Osteoblast (primary cell): ENCODE results near the gene GGACT. TPM values are rescaled to one million over a fixed set of nuclear protein-coding genes. Genes with fewer than 3 reads are reported as not detected.

Experiments
- DNase-seq: peaks from one replicate; pipeline ENCODE4 v3.0.0; 2011; ENCODE audit warnings: low spot score, mixed read lengths; ENCODE audit not compliant: insufficient read length; ENCODE audit errors: missing footprints
- H2AFZ ChIP-seq: 2 replicates; pipeline ENCODE4 v1.6.0; 2011; ENCODE audit warnings: mild to moderate bottlenecking, low read length
- H3K27ac ChIP-seq: 2 replicates; pipeline ENCODE4 v1.5.1; 2011; ENCODE audit warnings: mild to moderate bottlenecking, low read depth, low read length, moderate library complexity
- H3K27me3 ChIP-seq: 2 replicates; pipeline ENCODE4 v1.6.0; 2012; ENCODE audit warnings: mild to moderate bottlenecking, control low read depth, inconsistent platforms, low read length, moderate library complexity; ENCODE audit not compliant: insufficient read depth
- H3K36me3 ChIP-seq: 2 replicates; pipeline ENCODE4 v1.5.1; 2011; ENCODE audit warnings: mild to moderate bottlenecking, low read length, control low read depth, moderate library complexity; ENCODE audit not compliant: insufficient read depth
- H3K4me1 ChIP-seq: 2 replicates; pipeline ENCODE4 v1.5.1; 2011; ENCODE audit warnings: mild to moderate bottlenecking, low read length, control low read depth, moderate library complexity; ENCODE audit not compliant: insufficient read depth
- H3K4me2 ChIP-seq: 2 replicates; pipeline ENCODE4 v1.6.0; 2011; ENCODE audit warnings: mild to moderate bottlenecking, low read length; ENCODE audit not compliant: insufficient read depth
- H3K4me3 ChIP-seq: fragments of 200-600 bp; sonication (generic); 3 replicates; pipeline ENCODE4 v1.5.1; 2012; ENCODE audit warnings: mild to moderate bottlenecking, low read length, inconsistent platforms; ENCODE audit not compliant: insufficient read depth
- H3K79me2 ChIP-seq: 2 replicates; pipeline ENCODE4 v1.6.0; 2012; ENCODE audit warnings: mild to moderate bottlenecking, low read length, control low read depth, inconsistent platforms; ENCODE audit not compliant: insufficient read depth
- H3K9me3 ChIP-seq: 2 replicates; pipeline ENCODE4 v1.5.1; 2011; ENCODE audit warnings: low read depth, low read length, control low read depth
- H4K20me1 ChIP-seq: 2 replicates; pipeline ENCODE4 v1.6.0; 2012; ENCODE audit warnings: mild to moderate bottlenecking, low read length, control low read depth; ENCODE audit not compliant: insufficient read depth
- CTCF ChIP-seq: IDR thresholded peaks from 2 replicates; pipeline ENCODE4 v1.5.1; 2011; ENCODE audit warnings: mild to moderate bottlenecking, low read depth, low read length, moderate library complexity; ENCODE audit errors: extremely low read depth
- total RNA-seq: library from RNA; depleted of rRNA; stranded (reverse); fragments of >200 nt; gene quantifications from 2 replicates; pipeline ENCODE4 v1.2.3, GENCODE V29; 2012

GGACT gene
- total RNA-seq, 1 donor, result 7.6 TPM

- DNase-seq, result no peak
- H3K4me1 ChIP-seq, result no peaks in the 10 kb centered on the region
- H4K20me1 ChIP-seq, result no peaks in the 10 kb centered on the region
- no peaks in the 10 kb centered on the region for H3K36me3 ChIP-seq
- no peaks in the 10 kb centered on the region for H3K27me3 ChIP-seq
- peak; percentile 13 for TF ChIP-seq CTCF
- no peak overlapping the region for H2AFZ ChIP-seq
- H3K79me2 ChIP-seq, result no peaks in the 10 kb centered on the region
- no peak overlapping the region for H3K4me3 ChIP-seq
- H3K9me3 ChIP-seq, result peaks cover 2% of the 10 kb centered on the region
- no peak overlapping the region for H3K27ac ChIP-seq
- no peak overlapping the region for H3K4me2 ChIP-seq
Measured at GRCh38 chr13:100594731-100595130, 6.1 kb upstream of the GGACT start.

- Histone ChIP-seq H3K4me1 (peaks cover under 1% of the 10 kb centered on the region), H3K27me3 (no peaks in the 10 kb centered on the region), H3K27ac (no peak overlapping the region), H3K4me3 (no peak overlapping the region), H4K20me1 (no peaks in the 10 kb centered on the region), H3K79me2 (no peaks in the 10 kb centered on the region), H3K4me2 (no peak overlapping the region), H3K36me3 (no peaks in the 10 kb centered on the region), H2AFZ (no peak overlapping the region), H3K9me3 (peaks cover 2% of the 10 kb centered on the region)
- DNase-seq, result no peak
- no peak for TF ChIP-seq CTCF
Measured at GRCh38 chr13:100594255-100594654, 5.7 kb upstream of the GGACT start.

- no peaks in the 10 kb centered on the region for H3K79me2 ChIP-seq
- H3K4me3 ChIP-seq, result peak overlapping the region; percentile 81
- TF ChIP-seq CTCF, result no peak
- H3K27me3 ChIP-seq, result no peaks in the 10 kb centered on the region
- DNase-seq, result no peak
- no peaks in the 10 kb centered on the region for H3K36me3 ChIP-seq
- no peaks in the 10 kb centered on the region for H3K9me3 ChIP-seq
- H4K20me1 ChIP-seq, result no peaks in the 10 kb centered on the region
- peak overlapping the region; percentile 87 for H3K4me2 ChIP-seq
- no peak overlapping the region for H3K27ac ChIP-seq
- H2AFZ ChIP-seq, result peak overlapping the region; percentile 96
- H3K4me1 ChIP-seq, result peaks cover 11% of the 10 kb centered on the region
Measured at GRCh38 chr13:100589178-100589725, 663 bp upstream of the GGACT start.

GRCh38 chr13:100584896-100585295 lies 3.7 kb downstream of the GGACT start:
- no peak overlapping the region for H2AFZ ChIP-seq
- no peaks in the 10 kb centered on the region for H3K9me3 ChIP-seq
- no peak overlapping the region for H3K27ac ChIP-seq
- no peak for DNase-seq
- H3K4me3 ChIP-seq, result no peak overlapping the region
- H3K36me3 ChIP-seq, result no peaks in the 10 kb centered on the region
- H3K4me1 ChIP-seq, result peaks cover 11% of the 10 kb centered on the region
- no peaks in the 10 kb centered on the region for H3K27me3 ChIP-seq
- no peaks in the 10 kb centered on the region for H4K20me1 ChIP-seq
- H3K79me2 ChIP-seq, result no peaks in the 10 kb centered on the region
- H3K4me2 ChIP-seq, result no peak overlapping the region
- no peak for TF ChIP-seq CTCF
